Activated CD4-positive, alpha-beta T cell treated with anti-CD3 and anti-CD28 coated beads for 24 hours (primary cell): ENCODE results near the gene TMEM235.
"Not testable (repeated sequence)": the region's sequence is repeated elsewhere in the genome, so short reads cannot be mapped to it uniquely, and the experiment has no call there.

ENCODE experiments used
- DNase-seq, 2 donors: peaks; one replicate each; pipeline ENCODE4 v3.0.0-alpha.2; 2020; ENCODE audit warnings: low read depth in 2 of 2

Gene TMEM235

GRCh38 chr17:78219396-78220150 is 11.9 kb upstream of the TMEM235 start:
- no peak for DNase-seq

GRCh38 chr17:78223061-78223460 is 8.4 kb upstream of the TMEM235 start:
- DNase-seq: no peak

GRCh38 chr17:78223765-78224164 is 7.7 kb upstream of the TMEM235 start:
- no peak for DNase-seq

GRCh38 chr17:78224231-78225087 is 7.0 kb upstream of the TMEM235 start:
- no peak for DNase-seq

- no peak for DNase-seq
Observed at GRCh38 chr17:78225088-78225865, 6.2 kb upstream of the TMEM235 start.

- no peak for DNase-seq
Observed at GRCh38 chr17:78226055-78226758, 5.2 kb upstream of the TMEM235 start.

GRCh38 chr17:78226759-78227454 is 4.5 kb upstream of the TMEM235 start:
- DNase-seq: no peak

GRCh38 chr17:78227455-78227916 is 3.9 kb upstream of the TMEM235 start:
- DNase-seq: no peak

- no peak for DNase-seq
Observed at GRCh38 chr17:78228176-78228575, 3.3 kb upstream of the TMEM235 start.

- DNase-seq: no peak
Observed at GRCh38 chr17:78230252-78230962, 1.0 kb upstream of the TMEM235 start.

- peak in 1 of 2 donors; percentile 26 for DNase-seq
Observed at GRCh38 chr17:78231991-78232858, 794 bp downstream of the TMEM235 start.

- no peak for DNase-seq
Observed at GRCh38 chr17:78232859-78233173, 1.4 kb downstream of the TMEM235 start.

GRCh38 chr17:78233678-78234077 is 2.2 kb downstream of the TMEM235 start:
- no peak for DNase-seq

- no peak for DNase-seq
Observed at GRCh38 chr17:78234261-78234865, 2.9 kb downstream of the TMEM235 start.

GRCh38 chr17:78235022-78235421 is 3.6 kb downstream of the TMEM235 start:
- not testable (repeated sequence) for DNase-seq

- no peak for DNase-seq
Observed at GRCh38 chr17:78235885-78236284, 4.5 kb downstream of the TMEM235 start.

GRCh38 chr17:78236362-78237127 is 5.1 kb downstream of the TMEM235 start:
- DNase-seq: no peak

- no peak for DNase-seq
Observed at GRCh38 chr17:78237401-78238012, 6.1 kb downstream of the TMEM235 start.
